HUES6 (cell line): Measurements from ENCODE around the gene CADM4.
"Not testable (repeated sequence)": the region's sequence is repeated elsewhere in the genome, so short reads cannot be mapped to it uniquely, and the experiment has no call there.

Experiments used
- H3K27ac ChIP-seq: 2 replicates; pipeline ENCODE4 v1.7.0; 2013; ENCODE audit warnings: low read depth, mild to moderate bottlenecking, low read length, inconsistent platforms
- H3K27me3 ChIP-seq: 2 replicates; pipeline ENCODE4 v1.6.1; 2013; ENCODE audit warnings: low read length; ENCODE audit not compliant: control insufficient read depth, insufficient read depth
- H3K36me3 ChIP-seq: 2 replicates; pipeline ENCODE4 v1.6.1; 2013; ENCODE audit warnings: low read length; ENCODE audit not compliant: control insufficient read depth, insufficient read depth
- H3K4me1 ChIP-seq: 2 replicates; pipeline ENCODE4 v1.6.1; 2013; ENCODE audit warnings: low read length; ENCODE audit not compliant: control insufficient read depth, insufficient read depth
- H3K4me3 ChIP-seq: 2 replicates; pipeline ENCODE4 v1.5.1; 2013; ENCODE audit warnings: low read depth, low read length
- H3K9ac ChIP-seq: one replicate; pipeline ENCODE4 v1.6.1; 2013; ENCODE audit warnings: mild to moderate bottlenecking, low read length
- H3K9me3 ChIP-seq: 2 replicates; pipeline ENCODE4 v1.6.1; 2013; ENCODE audit warnings: low read depth, low read length; ENCODE audit not compliant: control insufficient read depth, insufficient read depth

The CADM4 gene

GRCh38 chr19:43643326-43643725, 3.7 kb upstream of the CADM4 start:
- H3K27me3 ChIP-seq, result peaks cover 38% of the 10 kb centered on the region
- 0 out of 2 replicates have a peak, but pooled peaks cover 5% of the 10 kb centered on the region for H3K9me3 ChIP-seq
- no peak overlapping the region for H3K9ac ChIP-seq
- no peak overlapping the region for H3K4me3 ChIP-seq
- no peak overlapping the region for H3K27ac ChIP-seq
- peaks cover 5% of the 10 kb centered on the region; the same call in 1 of the 2 replicates for H3K36me3 ChIP-seq
- peaks cover 10% of the 10 kb centered on the region; the same call in 1 of the 2 replicates for H3K4me1 ChIP-seq

GRCh38 chr19:43642531-43642930, 2.9 kb upstream of the CADM4 start:
- H3K36me3 ChIP-seq, result peaks cover 3% of the 10 kb centered on the region; the same call in 1 of the 2 replicates
- peaks cover 46% of the 10 kb centered on the region for H3K27me3 ChIP-seq
- 0 out of 2 replicates have a peak, but pooled peaks cover 5% of the 10 kb centered on the region for H3K9me3 ChIP-seq
- no peak overlapping the region for H3K9ac ChIP-seq
- no peak overlapping the region for H3K27ac ChIP-seq
- H3K4me3 ChIP-seq, result no peak overlapping the region
- H3K4me1 ChIP-seq, result peaks cover 10% of the 10 kb centered on the region; the same call in 1 of the 2 replicates

GRCh38 chr19:43641333-43641732, 1.7 kb upstream of the CADM4 start:
- H3K27ac ChIP-seq, result no peak overlapping the region
- no peak overlapping the region for H3K9ac ChIP-seq
- peaks cover 11% of the 10 kb centered on the region for H3K4me1 ChIP-seq
- no peak overlapping the region for H3K4me3 ChIP-seq
- H3K9me3 ChIP-seq, result no peaks in the 10 kb centered on the region
- no peaks in the 10 kb centered on the region for H3K36me3 ChIP-seq
- peaks cover 56% of the 10 kb centered on the region for H3K27me3 ChIP-seq

- no peaks in the 10 kb centered on the region for H3K36me3 ChIP-seq
- no peaks in the 10 kb centered on the region for H3K9me3 ChIP-seq
- H3K4me3 ChIP-seq, result peak overlapping the region; percentile 89
- no peak overlapping the region for H3K9ac ChIP-seq
- H3K4me1 ChIP-seq, result peaks cover 16% of the 10 kb centered on the region
- peaks cover 61% of the 10 kb centered on the region for H3K27me3 ChIP-seq
- H3K27ac ChIP-seq, result no peak overlapping the region
Measured at GRCh38 chr19:43640424-43640757, 741 bp upstream of the CADM4 start.

GRCh38 chr19:43638995-43639518, 593 bp downstream of the CADM4 start:
- Histone ChIP-seq H3K4me1 (peaks cover 22% of the 10 kb centered on the region), H3K27ac (no peak overlapping the region), H3K9ac (peak overlapping the region; percentile 38), H3K4me3 (peak overlapping the region; percentile 77), H3K36me3 (no peaks in the 10 kb centered on the region), H3K27me3 (peaks cover 63% of the 10 kb centered on the region), H3K9me3 (no peaks in the 10 kb centered on the region)

- peaks cover 66% of the 10 kb centered on the region for H3K27me3 ChIP-seq
- H3K4me3 ChIP-seq, result peak overlapping the region; percentile 77
- no peak overlapping the region for H3K27ac ChIP-seq
- H3K36me3 ChIP-seq, result no peaks in the 10 kb centered on the region
- H3K9me3 ChIP-seq, result no peaks in the 10 kb centered on the region
- H3K4me1 ChIP-seq, result peaks cover 22% of the 10 kb centered on the region
- no peak overlapping the region for H3K9ac ChIP-seq
Measured at GRCh38 chr19:43638214-43638994, 1.2 kb downstream of the CADM4 start.

- Histone ChIP-seq H3K4me1 (peaks cover 22% of the 10 kb centered on the region), H3K9ac (no peak overlapping the region), H3K27ac (no peak overlapping the region), H3K36me3 (no peaks in the 10 kb centered on the region), H3K27me3 (peaks cover 58% of the 10 kb centered on the region), H3K9me3 (no peaks in the 10 kb centered on the region), H3K4me3 (peak overlapping the region; percentile 26)
Measured at GRCh38 chr19:43636121-43636683, 3.4 kb downstream of the CADM4 start.

- H3K9me3 ChIP-seq, H3K27ac ChIP-seq, H3K36me3 ChIP-seq: not testable (repeated sequence)
- Histone ChIP-seq H3K27me3 (peaks cover 53% of the 10 kb centered on the region), H3K4me1 (peaks cover 22% of the 10 kb centered on the region), H3K9ac (peak overlapping the region; percentile 79), H3K4me3 (peak overlapping the region; percentile 68)
Measured at GRCh38 chr19:43635561-43635940, 4.1 kb downstream of the CADM4 start.

GRCh38 chr19:43634872-43635560, 4.6 kb downstream of the CADM4 start:
- peak overlapping the region; percentile 68 for H3K4me3 ChIP-seq
- H3K9ac ChIP-seq, result peak overlapping the region; percentile 79
- H3K27me3 ChIP-seq, result peaks cover 48% of the 10 kb centered on the region
- no peak overlapping the region for H3K27ac ChIP-seq
- H3K9me3 ChIP-seq, result no peaks in the 10 kb centered on the region
- no peaks in the 10 kb centered on the region for H3K36me3 ChIP-seq
- H3K4me1 ChIP-seq, result peaks cover 22% of the 10 kb centered on the region

GRCh38 chr19:43634506-43634871, 5.2 kb downstream of the CADM4 start:
- peaks cover 22% of the 10 kb centered on the region for H3K4me1 ChIP-seq
- no peaks in the 10 kb centered on the region for H3K36me3 ChIP-seq
- H3K9me3 ChIP-seq, result no peaks in the 10 kb centered on the region
- peak overlapping the region; percentile 68 for H3K4me3 ChIP-seq
- H3K27me3 ChIP-seq, result peaks cover 45% of the 10 kb centered on the region
- H3K9ac ChIP-seq, result peak overlapping the region; percentile 79
- H3K27ac ChIP-seq, result no peak overlapping the region

GRCh38 chr19:43634068-43634467, 5.6 kb downstream of the CADM4 start:
- no peak overlapping the region for H3K27ac ChIP-seq
- H3K9ac ChIP-seq, result no peak overlapping the region
- H3K36me3 ChIP-seq, result no peaks in the 10 kb centered on the region
- H3K9me3 ChIP-seq, result no peaks in the 10 kb centered on the region
- H3K4me3 ChIP-seq, result no peak overlapping the region
- H3K27me3 ChIP-seq, result peaks cover 42% of the 10 kb centered on the region
- peaks cover 19% of the 10 kb centered on the region for H3K4me1 ChIP-seq
